A172 (cell line): ENCODE measurements around the gene REG1B. TPM values are rescaled to one million over a fixed set of nuclear protein-coding genes. Genes with fewer than 3 reads are reported as not detected.

ENCODE experiments used
- DNase-seq: peaks from one replicate; pipeline ENCODE4 v3.0.0-alpha.2; 2015; ENCODE audit warnings: low spot score
- total RNA-seq: library from RNA; depleted of rRNA; stranded (reverse); fragments of >200 nt; shearing (Covaris generic); gene quantifications from 2 replicates; pipeline ENCODE4 v1.2.3, GENCODE V29; 2014; rRNA removed

The REG1B gene, protein sequence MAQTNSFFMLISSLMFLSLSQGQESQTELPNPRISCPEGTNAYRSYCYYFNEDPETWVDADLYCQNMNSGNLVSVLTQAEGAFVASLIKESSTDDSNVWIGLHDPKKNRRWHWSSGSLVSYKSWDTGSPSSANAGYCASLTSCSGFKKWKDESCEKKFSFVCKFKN
- total RNA-seq: not detected in 2 replicates

DNA sequence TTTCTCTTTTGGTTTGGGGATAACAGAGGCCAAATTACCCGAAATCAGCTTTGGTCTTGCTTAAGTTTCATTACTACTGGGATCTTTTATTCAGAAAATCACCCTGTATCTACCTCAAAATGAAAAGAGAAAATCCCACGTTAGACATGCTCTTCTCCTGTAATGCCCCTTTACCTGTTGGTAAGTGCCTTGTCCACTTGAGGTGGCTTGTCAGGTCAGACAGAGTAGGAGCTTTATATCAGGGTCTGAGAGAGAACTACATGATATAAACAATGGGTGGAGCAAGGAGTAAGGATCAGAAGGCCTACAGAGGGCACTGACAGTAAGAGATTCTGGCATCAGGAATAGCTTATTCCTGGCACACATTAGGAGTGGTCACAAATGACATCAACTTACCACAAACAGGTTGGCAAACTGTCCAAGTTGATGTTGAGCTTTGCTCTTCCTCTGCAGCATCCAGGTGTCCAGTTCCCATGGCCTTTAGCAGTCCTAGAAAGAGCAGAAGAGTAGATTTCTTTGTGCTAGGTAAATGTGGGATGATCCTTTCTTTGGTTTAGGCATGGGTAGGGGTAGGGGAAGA, at the start of gene REG1B:
TSS of gene REG1B (minus strand) at position 209 of the 580 bp plus-strand sequence. CDS start 381 bp downstream, outside the sequence.
- DNase-seq: no peak

DNA sequence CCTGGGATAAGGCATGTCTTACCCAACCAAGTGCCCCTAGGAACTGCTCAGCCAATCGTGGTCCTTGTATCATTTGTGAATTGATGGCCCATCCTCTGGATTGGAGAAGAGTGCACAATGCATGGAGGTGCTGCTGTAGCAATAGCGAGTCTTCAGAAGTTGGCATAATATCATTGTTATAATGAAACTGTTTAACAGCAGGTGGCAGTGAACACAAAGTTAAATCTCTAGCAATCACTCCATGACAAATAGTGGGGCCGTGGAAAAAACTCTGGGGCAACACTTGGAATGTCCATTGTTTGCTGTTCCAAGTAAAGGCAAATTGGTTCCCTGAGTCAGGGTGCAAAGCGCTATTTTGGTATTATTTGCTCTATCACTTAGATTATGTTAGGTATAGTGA, 43.9 kb upstream of the REG1B start:
- DNase-seq: no peak

DNA sequence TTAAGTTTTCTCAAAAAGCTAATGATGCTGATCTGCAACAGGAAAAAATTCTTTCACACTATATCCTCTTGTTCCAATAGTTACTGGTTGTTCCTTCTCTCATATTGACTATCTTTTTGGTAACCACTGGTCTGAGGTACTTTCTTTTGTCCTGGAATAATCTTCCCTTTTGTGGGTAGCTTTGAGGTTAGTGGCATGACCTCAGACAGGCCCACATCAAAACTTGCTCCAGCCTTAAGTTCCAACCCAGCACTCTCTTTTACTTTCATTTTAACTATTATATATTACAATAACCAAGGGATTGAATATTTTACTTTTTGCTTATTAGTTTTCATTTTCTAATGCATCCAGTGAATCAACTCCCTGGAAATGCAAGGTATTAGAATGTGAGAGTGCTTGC, 42.0 kb upstream of the REG1B start:
- no peak for DNase-seq

DNA sequence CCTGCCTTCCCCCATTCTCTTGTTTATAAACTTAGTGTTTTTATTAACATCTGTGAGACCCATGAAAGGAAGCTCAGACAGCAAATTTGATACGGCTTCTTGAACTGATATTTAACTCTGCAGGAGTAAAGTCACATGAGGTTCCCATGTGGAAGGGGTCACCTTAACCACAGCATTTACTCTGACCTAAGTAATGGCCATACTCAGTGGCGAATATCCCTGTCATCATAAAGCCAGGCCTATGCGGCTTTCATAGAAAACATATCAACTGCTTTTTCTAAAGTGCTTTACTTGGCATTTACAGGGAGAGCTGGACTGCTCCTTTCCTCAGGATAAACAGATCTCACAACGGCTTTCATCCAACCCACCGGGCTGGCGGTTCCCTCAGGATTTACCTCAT, 41.5 kb upstream of the REG1B start:
- no peak for DNase-seq

DNA sequence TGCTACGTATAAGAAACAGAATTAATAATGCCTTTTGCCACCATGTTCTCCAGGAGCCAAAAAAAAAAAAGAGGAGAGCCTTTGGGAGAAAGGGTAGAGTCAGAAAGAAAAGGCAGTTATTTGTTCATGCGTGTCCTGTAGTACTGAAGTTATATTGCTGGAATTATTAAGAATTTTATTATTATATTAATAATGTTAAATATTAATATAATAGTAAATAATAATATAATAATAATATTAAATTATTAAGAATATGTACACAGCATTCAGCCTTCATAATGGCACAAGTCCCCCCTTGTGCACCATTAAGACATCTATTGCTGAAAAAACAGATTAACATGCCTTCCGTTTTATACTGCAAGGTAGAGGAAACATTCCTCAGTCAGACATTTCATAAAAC, 40.6 kb upstream of the REG1B start:
- DNase-seq: no peak

DNA sequence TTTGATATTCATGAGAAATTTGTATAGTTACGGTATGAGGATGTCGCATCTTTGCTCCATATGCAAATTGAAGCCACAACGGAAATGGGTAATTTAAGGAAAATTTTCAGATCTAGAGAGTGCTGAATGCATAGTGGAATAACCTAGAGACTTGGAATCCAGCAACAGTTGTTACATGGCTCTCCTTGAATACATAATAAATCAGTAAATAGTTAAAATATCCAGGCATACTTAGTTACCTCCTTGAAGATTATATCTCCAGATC, 37.9 kb upstream of the REG1B start:
- DNase-seq: no peak

DNA sequence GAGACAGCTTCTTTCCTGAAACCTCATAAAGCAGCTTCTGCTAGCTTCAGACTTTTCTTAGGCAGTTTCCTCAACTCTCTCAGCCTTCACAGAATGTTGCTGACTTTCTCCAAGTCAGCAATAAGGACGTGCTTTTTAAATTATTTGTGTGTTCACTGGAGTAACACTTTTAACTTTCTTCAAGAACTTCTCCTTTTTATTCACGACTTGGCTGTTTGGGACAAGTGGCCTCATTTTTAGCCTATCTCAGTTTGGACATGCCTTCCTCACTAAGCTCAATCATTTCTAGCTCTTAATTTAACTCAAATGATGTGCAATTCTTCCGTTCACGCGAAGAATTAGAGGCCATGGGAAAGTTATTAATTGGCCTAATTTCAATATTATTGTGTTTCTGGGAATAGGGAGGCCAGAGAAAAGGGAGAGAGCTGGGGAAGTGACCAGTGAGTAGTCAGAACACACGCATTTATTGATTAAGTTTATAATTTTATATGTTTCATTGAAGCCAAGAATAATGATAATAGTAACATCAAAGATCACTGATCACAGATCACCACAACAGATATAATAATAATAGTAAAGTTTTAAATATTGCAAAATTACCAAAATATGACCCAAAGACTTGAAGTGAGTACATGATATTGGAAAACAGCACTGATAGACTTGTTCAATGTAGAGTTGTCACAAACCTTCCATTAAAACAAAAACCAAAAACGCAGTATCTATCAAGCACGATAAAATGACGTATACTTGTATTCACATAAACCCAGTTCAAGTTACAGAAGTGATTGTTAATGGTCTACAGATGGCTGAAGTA, 37.3 kb upstream of the REG1B start:
- DNase-seq: no peak

DNA sequence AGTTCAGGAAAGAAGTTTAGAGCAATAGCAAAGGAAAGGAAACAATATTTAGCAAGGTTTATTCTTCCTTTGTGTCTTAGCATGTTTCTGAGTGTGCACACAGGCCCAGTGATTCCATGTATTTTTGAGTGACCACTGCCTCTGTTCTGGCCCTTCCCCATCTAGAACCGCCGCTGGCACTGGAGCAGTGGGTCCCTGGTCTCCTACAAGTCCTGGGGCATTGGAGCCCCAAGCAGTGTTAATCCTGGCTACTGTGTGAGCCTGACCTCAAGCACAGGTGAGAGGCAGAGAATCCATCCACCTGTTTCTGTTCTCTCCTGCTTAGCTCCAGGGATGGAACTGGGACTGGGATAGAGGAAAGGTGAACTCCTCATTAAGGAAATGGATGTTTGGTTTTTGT, 34.9 kb upstream of the REG1B start:
- no peak for DNase-seq

DNA sequence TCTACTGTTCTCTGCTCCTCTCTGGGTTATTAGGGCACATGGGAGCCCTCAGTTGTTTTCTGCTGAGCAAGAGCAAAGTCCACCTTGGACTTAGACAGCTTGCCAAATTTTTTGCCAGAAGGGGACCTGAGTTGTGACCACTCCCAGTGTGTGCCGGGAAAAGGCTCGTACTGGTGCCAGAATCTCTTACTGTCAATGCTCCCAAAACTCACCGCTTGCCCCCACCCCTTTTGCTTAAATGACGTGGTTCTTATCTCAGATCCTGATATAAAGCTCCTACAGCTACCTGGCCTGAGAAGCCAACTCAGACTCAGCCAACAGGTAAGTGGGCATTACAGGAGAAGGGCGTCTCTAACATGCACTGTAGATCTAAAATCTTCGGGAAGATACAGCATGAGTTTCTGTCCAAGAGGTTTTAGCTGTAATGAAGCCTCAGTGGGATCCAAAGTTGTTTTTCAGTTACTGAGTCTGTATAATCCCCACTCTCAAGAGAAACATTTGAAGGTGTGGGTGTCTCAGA, 32.5 kb upstream of the REG1B start, which contains the start of gene REG1A:
TSS of gene REG1A (plus strand) at position 295 of the 520 bp plus-strand sequence. CDS start 374 bp downstream, outside the sequence.
- no peak for DNase-seq

DNA sequence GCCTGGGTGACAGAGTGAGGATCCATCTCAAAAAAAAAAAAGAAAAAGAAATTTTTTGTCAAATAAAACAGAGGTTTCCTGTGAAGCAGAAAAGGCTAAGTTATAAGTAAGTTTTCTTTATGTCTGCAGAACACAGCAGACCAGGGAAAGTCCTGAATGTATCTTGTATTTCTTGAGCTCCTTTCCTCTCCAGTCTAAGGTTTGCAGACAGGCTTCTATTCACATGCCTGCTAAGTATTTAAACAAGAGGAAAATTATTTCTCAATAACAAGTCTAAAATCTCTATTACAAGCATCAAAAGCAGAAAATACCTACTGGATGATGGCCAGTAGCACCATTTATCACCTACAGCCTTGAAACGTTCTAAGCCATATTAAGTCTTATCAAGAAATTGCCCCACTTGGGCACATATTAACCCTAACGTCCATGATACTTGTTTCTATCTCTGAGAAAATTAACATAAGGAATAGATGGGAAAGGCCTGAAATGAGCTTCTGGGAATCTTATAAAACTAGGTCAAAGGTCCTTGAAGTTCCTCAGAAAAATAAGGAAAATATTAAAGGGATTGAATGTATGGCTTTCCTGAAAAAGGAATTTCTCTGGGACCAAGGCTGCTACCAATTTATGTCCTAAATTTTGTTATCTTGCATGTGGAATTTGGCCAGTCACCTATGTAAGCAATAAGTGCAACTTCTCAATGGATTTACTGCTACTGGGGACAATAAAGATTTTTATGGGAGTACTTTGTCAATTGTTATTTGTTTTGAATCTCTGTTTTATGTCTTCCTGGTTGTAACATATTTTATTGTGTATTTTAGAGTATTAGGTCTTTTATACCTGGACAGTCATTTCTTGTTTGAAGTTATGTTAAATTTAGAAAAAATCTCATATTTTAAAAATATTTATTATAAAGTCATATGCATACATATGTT, 29.5 kb upstream of the REG1B start:
- DNase-seq: no peak

DNA sequence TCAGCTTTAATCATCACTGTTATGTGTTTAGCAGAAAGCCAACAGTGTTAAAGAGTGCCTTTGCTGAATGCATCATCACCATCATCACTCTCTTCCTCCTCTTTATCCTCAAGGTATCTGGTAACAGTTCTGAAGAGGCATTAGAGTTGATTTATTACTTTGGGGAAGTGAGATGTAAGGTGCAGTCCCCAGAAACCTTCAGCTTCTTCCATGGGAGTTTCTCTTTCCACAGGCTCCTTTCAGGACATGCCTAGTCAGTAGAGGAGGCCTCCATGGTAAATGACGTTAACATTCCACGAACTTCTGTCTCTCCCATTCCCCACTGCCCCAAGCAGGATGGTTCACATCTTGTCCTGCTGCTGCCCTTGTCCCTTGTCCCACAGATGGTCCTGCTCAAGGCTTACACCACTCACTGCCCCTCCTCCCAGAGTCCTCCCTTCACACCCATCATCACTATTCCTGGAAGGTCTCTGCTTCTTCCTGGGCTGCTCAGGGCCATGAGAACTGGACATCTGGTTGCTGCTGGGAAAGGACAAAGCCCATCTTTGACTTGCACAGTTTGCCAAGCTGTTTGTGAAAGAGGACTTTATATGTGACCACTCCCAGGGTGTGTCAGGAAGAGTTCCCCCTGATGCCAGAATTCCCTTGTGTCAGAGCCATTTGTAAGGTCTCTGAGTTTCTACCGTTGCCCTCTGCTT, 27.2 kb upstream of the REG1B start:
- no peak for DNase-seq

DNA sequence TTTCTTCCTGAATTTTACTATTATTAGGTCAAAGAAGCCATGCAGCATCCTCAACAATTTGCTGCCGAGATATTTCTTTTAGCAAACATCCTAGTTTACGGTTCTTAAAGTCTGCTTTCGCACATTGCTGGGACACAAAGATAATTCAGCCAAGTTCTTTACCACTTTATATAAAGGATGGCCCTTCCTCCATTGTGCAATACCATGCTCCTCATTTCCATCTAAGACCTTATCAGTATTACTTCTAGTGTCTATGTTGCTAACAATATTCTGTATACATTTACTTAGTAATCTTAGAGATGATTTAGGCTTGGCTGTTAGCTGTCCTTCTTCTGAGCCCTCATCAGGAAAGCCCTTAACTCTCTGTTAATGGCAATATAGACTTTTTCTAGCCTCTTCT, 24.5 kb upstream of the REG1B start:
- DNase-seq: no peak

DNA sequence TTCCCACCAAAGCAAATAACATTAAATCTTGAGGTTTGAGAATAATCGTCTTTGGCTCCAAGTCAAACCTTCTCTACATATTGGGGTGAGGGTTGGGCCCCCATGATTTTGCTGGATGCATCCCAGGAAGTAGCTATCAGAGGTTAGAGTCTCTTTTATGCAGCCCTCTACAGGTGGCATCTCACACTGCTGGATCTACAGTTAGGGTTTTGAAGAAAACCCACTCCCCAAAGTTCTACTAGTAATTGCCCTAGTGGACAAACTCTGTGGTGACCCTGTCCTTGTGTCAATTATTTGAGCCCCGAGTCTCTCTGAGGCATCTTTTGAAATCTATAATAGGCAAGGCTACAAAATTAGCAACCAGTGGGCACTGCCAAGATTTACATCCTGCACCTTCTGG, 17.5 kb upstream of the REG1B start:
- no peak for DNase-seq

DNA sequence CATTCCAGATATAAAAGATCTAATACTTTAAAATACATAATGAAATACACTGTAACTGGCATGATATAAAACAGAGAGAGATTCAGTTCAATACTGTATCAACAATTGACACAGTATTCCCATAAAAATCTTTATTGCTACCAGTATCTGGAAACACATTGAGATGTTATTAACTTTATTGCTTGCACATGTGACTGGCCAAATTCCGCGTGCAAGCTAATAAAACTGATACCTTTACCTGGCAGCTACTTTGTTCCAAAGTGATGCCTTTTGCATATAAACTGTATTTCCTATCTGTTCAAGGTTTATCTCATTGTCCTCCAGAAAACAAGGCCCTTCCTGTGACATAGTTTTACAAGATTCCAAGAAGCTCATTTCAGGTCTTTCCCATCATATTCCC, 15.4 kb upstream of the REG1B start:
- no peak for DNase-seq

DNA sequence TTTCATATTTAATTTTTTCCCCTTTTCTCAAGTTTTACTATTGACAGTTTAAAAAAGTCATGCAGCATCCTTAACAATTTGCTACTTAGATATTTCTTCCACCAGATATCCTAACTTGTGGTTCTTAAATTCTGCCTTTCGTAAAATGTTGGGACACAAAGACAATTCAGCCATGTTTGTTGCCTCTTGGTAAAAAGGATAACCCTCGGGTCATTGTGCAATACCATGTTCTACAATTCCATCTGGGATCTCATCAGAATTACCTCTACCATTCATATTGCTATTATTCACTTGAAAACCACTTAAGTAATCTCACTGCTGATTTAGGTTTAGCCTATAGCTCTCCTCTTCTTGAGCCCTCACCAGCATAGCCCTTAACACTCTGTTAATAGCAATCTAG, 13.2 kb upstream of the REG1B start:
- no peak for DNase-seq

DNA sequence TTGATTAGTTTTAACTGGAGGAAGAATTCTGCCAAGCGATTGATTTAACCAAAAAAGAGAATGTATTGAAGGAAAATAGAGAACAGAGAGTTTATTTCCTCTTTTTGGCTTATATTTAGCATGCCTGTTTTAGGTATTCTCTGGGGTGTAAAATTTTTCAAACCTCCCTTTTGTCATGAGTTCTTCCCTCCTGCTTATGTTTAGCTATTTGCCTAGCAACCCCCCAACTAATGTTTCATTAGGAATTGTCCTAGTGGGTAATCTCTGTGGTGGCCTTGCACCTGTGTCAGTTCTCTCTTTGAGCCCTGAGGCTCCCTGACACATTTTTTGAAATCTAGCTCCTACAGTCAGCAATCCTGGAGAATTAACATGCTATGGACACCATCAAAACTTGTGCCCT, 12.5 kb upstream of the REG1B start:
- no peak for DNase-seq

DNA sequence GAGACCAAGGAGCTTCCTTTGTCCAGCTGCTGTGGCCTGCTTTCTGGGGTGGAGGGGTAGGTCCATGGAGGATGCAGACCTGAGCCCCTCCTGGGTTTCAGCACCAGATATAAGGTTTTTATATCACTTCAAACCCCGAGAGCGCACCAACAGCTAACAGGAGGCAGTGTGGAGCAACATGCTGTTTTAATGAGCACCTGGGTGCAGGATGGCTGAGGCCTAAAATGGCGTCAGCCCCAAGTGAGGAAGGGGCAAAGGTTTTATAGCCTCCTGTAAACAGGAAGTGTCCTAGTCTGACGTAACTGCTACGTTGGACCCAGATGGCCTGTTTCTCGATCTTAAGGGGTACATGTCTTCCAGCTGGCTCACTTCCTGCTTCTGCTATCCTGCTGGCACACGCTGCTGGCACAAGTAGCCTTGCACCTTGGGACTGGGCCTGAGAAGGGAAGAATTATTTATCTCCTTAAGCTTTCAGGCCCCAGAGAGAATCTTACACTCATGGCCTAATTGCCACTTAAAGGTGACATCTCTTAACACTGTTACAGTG, 11.4 kb upstream of the REG1B start:
- no peak for DNase-seq

DNA sequence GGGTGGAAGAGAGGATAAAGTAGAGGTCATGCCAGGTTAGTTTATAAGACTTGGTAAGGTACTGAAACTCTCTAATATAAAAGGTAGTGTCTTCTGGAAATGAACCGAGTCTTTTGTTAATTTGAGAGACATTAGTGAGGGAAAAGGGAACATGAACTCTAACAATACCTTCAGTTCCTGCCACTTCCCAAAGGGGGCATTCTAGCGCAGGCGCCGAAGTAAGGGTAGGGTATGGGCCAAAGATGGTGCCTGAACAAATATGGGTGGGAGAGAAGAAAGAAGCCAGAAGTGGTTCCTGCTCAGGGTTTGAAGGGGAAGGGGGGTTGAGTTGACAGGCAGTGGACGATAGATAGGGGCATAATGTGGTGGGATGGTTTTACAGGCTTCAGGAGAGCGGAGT, 10.1 kb upstream of the REG1B start:
- no peak for DNase-seq

DNA sequence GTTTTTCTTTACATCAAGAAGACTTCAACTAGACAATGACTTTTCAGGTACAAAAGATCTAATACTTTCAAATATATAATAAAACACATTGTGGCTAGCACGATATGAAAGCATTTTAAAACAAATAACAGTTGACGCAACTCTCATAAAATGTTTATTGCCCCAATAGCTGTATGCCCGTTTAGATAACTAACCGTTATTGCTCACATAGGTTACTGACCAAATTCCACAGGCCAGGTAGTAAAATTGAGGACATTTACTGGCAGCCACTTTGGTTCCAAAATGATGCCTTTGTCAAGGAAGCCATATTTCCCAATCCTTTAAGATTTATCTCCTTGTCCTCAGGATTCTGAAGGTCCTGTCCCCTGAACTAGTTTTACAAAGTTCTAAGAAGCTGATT, 2.9 kb upstream of the REG1B start:
- no peak for DNase-seq

DNA sequence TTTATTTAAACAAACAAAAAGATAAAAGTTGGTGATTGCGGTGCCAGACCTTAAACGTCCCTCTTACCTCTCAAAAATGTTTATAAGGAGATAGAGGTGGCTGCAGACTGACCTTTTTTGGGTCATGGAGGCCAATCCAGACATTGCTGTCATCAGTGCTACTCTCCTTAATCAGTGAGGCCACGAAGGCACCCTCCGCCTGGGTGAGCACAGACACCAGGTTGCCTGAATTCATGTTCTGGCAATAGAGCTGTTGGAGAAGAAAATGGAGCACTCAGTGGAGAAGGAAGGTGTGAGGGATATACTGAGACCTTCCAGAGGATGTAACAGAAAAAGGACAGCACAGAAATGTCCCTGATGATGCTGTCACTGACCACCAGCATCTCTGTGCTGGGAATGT, 1.5 kb downstream of the REG1B start:
- DNase-seq: no peak

DNA sequence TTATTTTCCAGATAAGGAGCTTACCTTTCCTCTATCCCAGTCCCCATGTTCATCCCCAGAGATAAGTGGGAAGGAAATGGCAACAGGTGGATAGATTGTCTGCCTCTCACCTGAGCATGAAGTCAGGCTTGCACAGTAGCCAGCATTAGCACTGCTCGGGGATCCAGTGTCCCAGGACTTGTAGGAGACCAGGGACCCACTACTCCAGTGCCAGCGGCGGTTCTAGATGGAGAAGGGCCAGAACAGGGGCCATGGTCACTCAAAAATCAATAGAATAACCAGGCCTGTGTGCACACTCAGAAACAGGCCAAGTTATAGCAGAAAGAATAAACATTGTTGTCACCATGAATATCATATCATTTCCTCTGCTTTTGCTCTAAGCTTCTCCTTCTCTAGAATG, 2.4 kb downstream of the REG1B start:
- no peak for DNase-seq
